GM12873 (cell line): ENCODE results near the gene EYS.

Experiments
- CTCF ChIP-seq: IDR thresholded peaks from 2 replicates; pipeline ENCODE4 v1.5.1; 2012; ENCODE audit warnings: low read depth, mild to moderate bottlenecking, moderate library complexity, low read length, control low read depth; ENCODE audit not compliant: insufficient read depth; ENCODE audit errors: missing control alignments

The EYS gene

GRCh38 chr6:65280060-65280459, 427.0 kb downstream of the EYS start:
- no peak for TF ChIP-seq CTCF

- no peak for TF ChIP-seq CTCF
These were observed 444.8 kb downstream of the EYS start for GRCh38 chr6:65262241-65262640.

- TF ChIP-seq CTCF: no peak
These were observed 447.0 kb downstream of the EYS start for GRCh38 chr6:65259982-65260381.

GRCh38 chr6:65259059-65259458, 448.0 kb downstream of the EYS start:
- TF ChIP-seq CTCF: no peak

GRCh38 chr6:65253041-65253440, 454.0 kb downstream of the EYS start:
- TF ChIP-seq CTCF: no peak

GRCh38 chr6:65248101-65248610, 458.9 kb downstream of the EYS start:
- TF ChIP-seq CTCF: no peak

GRCh38 chr6:65231616-65232015, 475.4 kb downstream of the EYS start:
- TF ChIP-seq CTCF: no peak

GRCh38 chr6:65229825-65230224, 477.2 kb downstream of the EYS start:
- TF ChIP-seq CTCF: no peak
